MCF 10A (cell line): ENCODE measurements around the gene C4orf51. TPM values are rescaled to one million over a fixed set of nuclear protein-coding genes. Genes with fewer than 3 reads are reported as not detected.

ENCODE experiments used
- BruUV-seq: library from RNA; stranded (reverse); fragments of 400-500 nt; replicated peaks from 2 replicates; lab custom pipeline; 2021; lab: Mats Ljungman, UMichigan
- CTCF ChIA-PET: fragments of 300-600 bp; sonication (Branson Sonifier 250); formaldehyde crosslinking; extraction: SDS; loops from one replicate; lab custom pipeline; 2021; ENCODE audit warnings: antibody characterized with exemption, inconsistent platforms; lab: Yijun Ruan, JAX
- POLR2A ChIA-PET: fragments of 300-600, 350-650 bp; sonication (Branson Sonifier 250); formaldehyde crosslinking; extraction: SDS; loops from one replicate; lab custom pipeline; 2020; ENCODE audit warnings: antibody characterized with exemption, inconsistent platforms; lab: Yijun Ruan, JAX
- DNase-seq: peaks from one replicate; pipeline ENCODE4 v3.0.0-alpha.2; 2018; ENCODE audit not compliant: unreplicated experiment
- H3K27ac Mint-ChIP-seq: one replicate; pipeline ENCODE4 v1.8.0; 2022; ENCODE audit warnings: mild to moderate bottlenecking, low read depth, mixed read lengths; ENCODE audit not compliant: unreplicated experiment
- H3K27me3 Mint-ChIP-seq: one replicate; pipeline ENCODE4 v1.8.0; 2022; ENCODE audit warnings: mixed read lengths; ENCODE audit not compliant: insufficient read depth, unreplicated experiment
- H3K36me3 Mint-ChIP-seq: one replicate; pipeline ENCODE4 v1.8.0; 2022; ENCODE audit warnings: mild to moderate bottlenecking, moderate library complexity, mixed read lengths; ENCODE audit not compliant: insufficient read depth, unreplicated experiment
- H3K4me1 Mint-ChIP-seq: one replicate; pipeline ENCODE4 v1.8.0; 2022; ENCODE audit warnings: mixed read lengths; ENCODE audit not compliant: insufficient read depth, unreplicated experiment
- H3K4me3 Mint-ChIP-seq: one replicate; pipeline ENCODE4 v1.8.0; 2022; ENCODE audit warnings: mild to moderate bottlenecking, moderate library complexity, mixed read lengths; ENCODE audit not compliant: unreplicated experiment
- H3K9me3 Mint-ChIP-seq: one replicate; pipeline ENCODE4 v1.8.0; 2022; ENCODE audit warnings: mixed read lengths; ENCODE audit not compliant: unreplicated experiment
- CTCF ChIP-seq: fragments of 200-600 bp; IDR thresholded peaks from one replicate; pipeline ENCODE4 v1.8.0; 2022; ENCODE audit warnings: antibody characterized with exemption, mild to moderate bottlenecking; ENCODE audit not compliant: unreplicated experiment
- intact Hi-C: fragments of 100-400 bp; cut with micrococcal nuclease; formaldehyde crosslinking; loops from 2 replicates; pipeline ENCODE4 v1.14.1; 2022
- total RNA-seq: library from RNA; stranded (reverse); gene quantifications from 2 replicates; pipeline ENCODE4 v1.2.3, GENCODE V29; 2022

The C4orf51 gene
- total RNA-seq, 1 experiment from 2014 or later = not detected

GRCh38 chr4:145680902-145681301, 956 bp downstream of the C4orf51 start:
- no peaks in the 10 kb centered on the region for H3K27me3 Mint-ChIP-seq
- ChIA-PET CTCF (interaction anchor here (0.6 kb wide), 2 partner anchors 15 to 29 kb away, joined by 3 read pairs; no protein-coding TSS in a partner anchor), POLR2A (interaction anchor here (0.7 to 2.0 kb wide), 2 partner anchors 18 to 53 kb away, joined by 3 to 7 read pairs; no protein-coding TSS in a partner anchor)
- H3K36me3 Mint-ChIP-seq = no peaks in the 10 kb centered on the region
- no peak for TF ChIP-seq CTCF
- H3K4me3 Mint-ChIP-seq = no peak overlapping the region
- H3K27ac Mint-ChIP-seq = no peak overlapping the region
- H3K4me1 Mint-ChIP-seq = peaks cover 11% of the 10 kb centered on the region
- no peaks in the 10 kb centered on the region for H3K9me3 Mint-ChIP-seq
- no peak for DNase-seq
- intact Hi-C loops = no loop called here
- no TSS peak for BruUV-seq

- Mint-ChIP-seq H3K4me1 (peaks cover 11% of the 10 kb centered on the region), H3K27ac (peak overlapping the region; percentile 49), H3K27me3 (no peaks in the 10 kb centered on the region), H3K9me3 (no peaks in the 10 kb centered on the region), H3K4me3 (no peak overlapping the region), H3K36me3 (no peaks in the 10 kb centered on the region)
- DNase-seq = no peak
- no TSS peak for BruUV-seq
- CTCF ChIA-PET = no interaction called here
- no peak for TF ChIP-seq CTCF
- intact Hi-C loops = no loop called here
- POLR2A ChIA-PET = interaction anchor here (2.0 kb wide), 1 partner anchor 53 kb away, joined by 7 read pairs; no protein-coding TSS in a partner anchor
These were observed 1.6 kb downstream of the C4orf51 start for GRCh38 chr4:145681518-145681917.

GRCh38 chr4:145681956-145682355, 2.0 kb downstream of the C4orf51 start:
- Mint-ChIP-seq H3K4me3 (no peak overlapping the region), H3K27ac (peak overlapping the region; percentile 49), H3K9me3 (no peaks in the 10 kb centered on the region), H3K27me3 (no peaks in the 10 kb centered on the region), H3K4me1 (peaks cover 11% of the 10 kb centered on the region), H3K36me3 (no peaks in the 10 kb centered on the region)
- CTCF ChIA-PET = no interaction called here
- no TSS peak for BruUV-seq
- no peak for TF ChIP-seq CTCF
- POLR2A ChIA-PET = no interaction called here
- peak; percentile 6 for DNase-seq
- intact Hi-C loops = no loop called here

GRCh38 chr4:145686991-145687390, 7.0 kb downstream of the C4orf51 start:
- Mint-ChIP-seq H3K36me3 (no peaks in the 10 kb centered on the region), H3K4me1 (no peaks in the 10 kb centered on the region), H3K9me3 (no peaks in the 10 kb centered on the region), H3K4me3 (no peak overlapping the region), H3K27me3 (no peaks in the 10 kb centered on the region), H3K27ac (no peak overlapping the region)
- no peak for TF ChIP-seq CTCF
- ChIA-PET POLR2A (no interaction called here), CTCF (no interaction called here)
- BruUV-seq = no TSS peak
- DNase-seq = no peak
- intact Hi-C loops = no loop called here
